MM.1S (cell line): Measurements from ENCODE around the gene BCL3.

ENCODE experiments used
- EZH2 ChIP-seq: fragments of 300-600 bp; sonication (generic); optimal IDR thresholded peaks from 2 replicates; pipeline ENCODE3; 2017; ENCODE audit warnings: low read depth, mild to moderate bottlenecking, antibody characterized with exemption, low read length, mixed read lengths
- TF ChIP-seq, protein P1 (sequence below): fragments of 300-600 bp; sonication (generic); IDR thresholded peaks from 2 replicates; pipeline ENCODE4 v1.5.1; 2016; ENCODE audit warnings: antibody characterized with exemption, low read length, mixed read lengths

DNA sequence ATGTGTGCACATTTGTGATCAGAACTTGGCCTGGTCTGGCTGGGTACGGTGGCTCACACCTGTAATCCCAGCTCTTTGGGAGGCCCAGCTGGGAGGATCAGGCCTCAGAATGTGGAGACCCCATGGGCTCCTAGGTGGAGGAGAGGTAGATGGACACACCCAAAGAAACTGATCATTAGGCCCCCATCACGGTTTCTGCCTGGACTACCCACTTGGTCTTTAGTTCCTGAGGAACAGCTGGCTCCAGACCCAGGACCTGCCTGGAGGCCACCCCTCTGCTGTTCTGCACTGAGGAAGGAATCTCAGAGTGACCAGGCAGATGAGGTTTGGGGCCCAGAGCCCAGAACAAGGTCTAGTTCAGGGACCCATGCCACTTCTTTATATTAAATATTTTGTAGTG lies 30.6 kb downstream of the BCL3 start:
- TF ChIP-seq EZH2: no peak
- TF ChIP-seq, protein P1, sequence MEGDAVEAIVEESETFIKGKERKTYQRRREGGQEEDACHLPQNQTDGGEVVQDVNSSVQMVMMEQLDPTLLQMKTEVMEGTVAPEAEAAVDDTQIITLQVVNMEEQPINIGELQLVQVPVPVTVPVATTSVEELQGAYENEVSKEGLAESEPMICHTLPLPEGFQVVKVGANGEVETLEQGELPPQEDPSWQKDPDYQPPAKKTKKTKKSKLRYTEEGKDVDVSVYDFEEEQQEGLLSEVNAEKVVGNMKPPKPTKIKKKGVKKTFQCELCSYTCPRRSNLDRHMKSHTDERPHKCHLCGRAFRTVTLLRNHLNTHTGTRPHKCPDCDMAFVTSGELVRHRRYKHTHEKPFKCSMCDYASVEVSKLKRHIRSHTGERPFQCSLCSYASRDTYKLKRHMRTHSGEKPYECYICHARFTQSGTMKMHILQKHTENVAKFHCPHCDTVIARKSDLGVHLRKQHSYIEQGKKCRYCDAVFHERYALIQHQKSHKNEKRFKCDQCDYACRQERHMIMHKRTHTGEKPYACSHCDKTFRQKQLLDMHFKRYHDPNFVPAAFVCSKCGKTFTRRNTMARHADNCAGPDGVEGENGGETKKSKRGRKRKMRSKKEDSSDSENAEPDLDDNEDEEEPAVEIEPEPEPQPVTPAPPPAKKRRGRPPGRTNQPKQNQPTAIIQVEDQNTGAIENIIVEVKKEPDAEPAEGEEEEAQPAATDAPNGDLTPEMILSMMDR: no peak
